ENCODE measurements around the gene CCDC121.

- TF ChIP-seq CTCF (IDR thresholded peaks at IDR 0.05; ENCODE audit: low read depth, low read length, poor library complexity, severe bottlenecking), result no peak
- TF ChIP-seq EZH2phosphoT487 (IDR thresholded peaks at IDR 0.05; ENCODE audit: borderline replicate concordance, low read length), result no peak
Observed at GRCh38 chr2:27655155-27655951, 26.5 kb upstream of the CCDC121 start.
